GM23338 (cell line): Measurements from ENCODE around the gene NLRP5.

Source experiments
- CREB1 ChIP-seq: fragments of 250-450 bp; sonication (Bioruptor Pico); IDR thresholded peaks from 2 replicates; pipeline ENCODE4 v1.5.0; 2020; ENCODE audit warnings: low read depth, mild to moderate bottlenecking, moderate library complexity
- CTCF ChIP-seq, 2 experiments: fragments of 200-600 bp in 1 of 2; sonication (generic) in 1 of 2; conservative IDR thresholded peaks; 2 replicates each; pipeline versions ENCODE4 v1.5.1 to v1.6.1; 2016 to 2017; ENCODE audit warnings: antibody characterized with exemption in 2 of 2, low read depth in 2 of 2, mild to moderate bottlenecking in 2 of 2, moderate library complexity in 1 of 2
- EZH2 ChIP-seq: fragments of 200-600 bp; sonication (generic); IDR thresholded peaks from one replicate; pipeline ENCODE4 v1.8.0; 2017; ENCODE audit warnings: antibody characterized with exemption, mild to moderate bottlenecking, low read depth; ENCODE audit not compliant: unreplicated experiment
- EZH2phosphoT487 ChIP-seq: fragments of 200-600 bp; sonication (generic); IDR thresholded peaks from one replicate; pipeline ENCODE4 v1.8.1; 2018; ENCODE audit warnings: antibody characterized with exemption; ENCODE audit not compliant: unreplicated experiment
- JUNB ChIP-seq: IDR thresholded peaks from one replicate; pipeline ENCODE4 v1.6.1; 2016; ENCODE audit warnings: antibody characterized with exemption; ENCODE audit not compliant: unreplicated experiment
- POLR2AphosphoS5 ChIP-seq: IDR thresholded peaks from 2 replicates; pipeline ENCODE4 v1.6.1; 2016; ENCODE audit warnings: antibody characterized with exemption, low read depth
- REST ChIP-seq: IDR thresholded peaks from one replicate; pipeline ENCODE4 v1.6.1; 2018; ENCODE audit warnings: antibody characterized with exemption; ENCODE audit not compliant: unreplicated experiment
- ZNF114 ChIP-seq: fragments of 250-450 bp; sonication (Bioruptor Pico); IDR thresholded peaks from 2 replicates; pipeline ENCODE4 v1.5.0; 2020; ENCODE audit warnings: mild to moderate bottlenecking, moderate library complexity

- TF ChIP-seq CTCF (conservative IDR thresholded peaks at IDR 0.05; ENCODE audit: low read depth in 2 of 2) (no peak), EZH2 (no peak), REST (no peak), EZH2phosphoT487 (no peak), JUNB (no peak), POLR2AphosphoS5 (no peak), ZNF114 (CRISPR knock-in tag) (no peak), CREB1 (no peak)
Measured at GRCh38 chr19:56103027-56103614, 116.5 kb downstream of the NLRP5 start.
